Neural crest cell (in vitro differentiated cells): ENCODE measurements around the gene RSBN1L. TPM values are rescaled to one million over a fixed set of nuclear protein-coding genes. Genes with fewer than 3 reads are reported as not detected.
"Not testable (repeated sequence)": the region's sequence is repeated elsewhere in the genome, so short reads cannot be mapped to it uniquely, and the experiment has no call there.

Experiments
- DNase-seq: peaks from one replicate; pipeline ENCODE4 v3.0.0; 2021; ENCODE audit warnings: low read depth, mixed read lengths, low spot score
- H3K27ac Mint-ChIP-seq: one replicate; pipeline ENCODE4 v1.8.0; 2021; ENCODE audit warnings: mild to moderate bottlenecking, mixed read lengths; ENCODE audit not compliant: unreplicated experiment
- H3K27me3 Mint-ChIP-seq: 2 replicates; pipeline ENCODE4 v1.8.0; 2021; ENCODE audit warnings: low read depth, mild to moderate bottlenecking, mixed read lengths
- H3K36me3 Mint-ChIP-seq: 2 replicates; pipeline ENCODE4 v1.8.0; 2021; ENCODE audit warnings: low read depth, mild to moderate bottlenecking, mixed read lengths
- H3K4me1 Mint-ChIP-seq: 2 replicates; pipeline ENCODE4 v1.8.0; 2021; ENCODE audit warnings: mixed read lengths
- H3K4me3 Mint-ChIP-seq: one replicate; pipeline ENCODE4 v1.8.0; 2021; ENCODE audit warnings: mild to moderate bottlenecking, mixed read lengths
- H3K9me3 Mint-ChIP-seq: 2 replicates; pipeline ENCODE4 v1.8.0; 2021; ENCODE audit warnings: mixed read lengths
- CTCF ChIP-seq: fragments of 200-600 bp; sonication (generic); conservative IDR thresholded peaks from 2 replicates; pipeline ENCODE4 v1.5.0; 2021; ENCODE audit warnings: antibody characterized with exemption, mild to moderate bottlenecking
- long read RNA-seq: library from polyadenylated mRNA; unstranded; transcript quantifications from one replicate; pipeline ENCODE4 v2.0.0, GENCODE V29; 2020
- total RNA-seq: library from RNA; stranded (reverse); gene quantifications from 2 replicates; pipeline ENCODE4 v1.2.1, GENCODE V29; 2021

RSBN1L gene
- total RNA-seq = 23.6 and 24.4 TPM in 2 replicates
- long read RNA-seq, partial matches to known transcripts = 1 of 4 reads
- long read RNA-seq, other reads (novel, unspliced or antisense) = 3 of 4 reads

DNA sequence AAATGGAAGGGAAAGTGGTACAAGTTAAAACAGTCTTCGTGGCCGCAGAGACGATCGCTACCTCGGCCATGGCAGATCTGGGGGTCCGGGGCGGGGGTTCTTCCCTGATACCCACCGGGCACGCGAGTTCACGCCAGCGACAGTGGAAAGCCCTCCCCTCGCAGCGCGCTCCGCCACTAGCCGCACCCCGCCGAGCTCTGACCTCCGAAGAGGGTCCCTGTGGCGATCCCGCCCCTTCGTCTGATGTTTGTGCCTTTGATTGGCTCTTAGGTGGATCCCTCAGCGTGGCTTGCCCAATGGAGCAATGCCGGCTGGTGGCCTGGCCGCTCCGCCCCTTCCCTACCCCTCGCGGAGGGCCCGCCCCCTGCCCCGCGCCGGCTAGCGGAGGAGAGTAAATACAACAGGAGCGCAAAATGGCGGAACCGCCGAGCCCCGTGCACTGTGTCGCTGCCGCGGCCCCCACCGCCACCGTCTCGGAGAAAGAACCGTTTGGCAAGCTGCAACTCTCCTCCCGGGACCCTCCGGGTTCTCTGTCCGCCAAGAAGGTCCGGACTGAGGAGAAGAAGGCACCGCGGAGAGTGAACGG is at the start of gene RSBN1L:
TSS of gene RSBN1L (plus strand) at position 403 of the 586 bp plus-strand sequence. CDS start at position 414, 11 bp downstream.
- H3K4me3 Mint-ChIP-seq = peak within 1 kb of the TSS; percentile 100
- H3K27me3 Mint-ChIP-seq = no peaks in the 10 kb centered on the region
- TF ChIP-seq CTCF = peak; percentile 42
- DNase-seq = peak; percentile 96
- peak within 1 kb of the TSS; percentile 96 for H3K27ac Mint-ChIP-seq
- H3K4me1 Mint-ChIP-seq = peaks cover 55% of the 10 kb centered on the region
- no peaks in the 10 kb centered on the region for H3K9me3 Mint-ChIP-seq
- peaks cover 4% of the 10 kb centered on the region for H3K36me3 Mint-ChIP-seq

DNA sequence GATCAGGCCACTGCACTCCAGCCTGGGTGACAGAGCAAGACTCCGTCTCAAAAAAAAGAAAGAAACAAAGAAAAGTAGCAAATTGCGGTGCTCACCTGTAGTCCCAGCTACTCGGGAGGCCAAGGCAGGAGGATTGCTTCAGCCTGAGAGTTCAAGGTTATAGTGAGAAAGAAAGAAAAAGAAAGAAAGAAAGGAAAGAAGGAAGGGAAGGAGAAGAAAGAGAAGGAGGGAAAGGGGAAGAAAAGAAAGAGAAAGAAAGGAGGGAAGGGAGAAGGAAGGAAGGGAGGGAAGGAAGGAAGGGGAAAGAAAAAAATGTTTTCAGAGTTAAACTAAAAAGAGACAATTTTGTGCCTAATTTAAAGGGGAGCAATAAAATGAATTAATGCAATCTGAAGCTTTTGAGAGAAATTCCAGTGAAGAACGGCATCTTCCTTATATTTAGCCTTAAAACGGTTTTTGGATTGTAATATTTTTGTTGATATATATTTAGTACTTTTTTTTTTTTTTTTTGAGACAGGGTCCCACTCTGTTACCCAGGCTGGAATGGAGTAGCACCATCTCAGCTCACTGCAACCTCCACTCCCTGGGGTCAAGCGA is 47.4 kb upstream of the RSBN1L start:
- Mint-ChIP-seq H3K4me1 (peaks cover 3% of the 10 kb centered on the region), H3K9me3 (no peaks in the 10 kb centered on the region), H3K36me3 (peaks cover 8% of the 10 kb centered on the region), H3K27me3 (no peaks in the 10 kb centered on the region), H3K4me3 (no peak overlapping the region), H3K27ac (no peak overlapping the region)
- no peak for TF ChIP-seq CTCF
- no peak for DNase-seq

- DNase-seq = no peak
- Mint-ChIP-seq H3K4me3 (no peak overlapping the region), H3K27me3 (no peaks in the 10 kb centered on the region), H3K27ac (no peak overlapping the region), H3K4me1 (peaks cover 3% of the 10 kb centered on the region), H3K9me3 (no peaks in the 10 kb centered on the region), H3K36me3 (peaks cover 2% of the 10 kb centered on the region)
- no peak for TF ChIP-seq CTCF
Measured at GRCh38 chr7:77649716-77650349, 46.4 kb upstream of the RSBN1L start.

DNA sequence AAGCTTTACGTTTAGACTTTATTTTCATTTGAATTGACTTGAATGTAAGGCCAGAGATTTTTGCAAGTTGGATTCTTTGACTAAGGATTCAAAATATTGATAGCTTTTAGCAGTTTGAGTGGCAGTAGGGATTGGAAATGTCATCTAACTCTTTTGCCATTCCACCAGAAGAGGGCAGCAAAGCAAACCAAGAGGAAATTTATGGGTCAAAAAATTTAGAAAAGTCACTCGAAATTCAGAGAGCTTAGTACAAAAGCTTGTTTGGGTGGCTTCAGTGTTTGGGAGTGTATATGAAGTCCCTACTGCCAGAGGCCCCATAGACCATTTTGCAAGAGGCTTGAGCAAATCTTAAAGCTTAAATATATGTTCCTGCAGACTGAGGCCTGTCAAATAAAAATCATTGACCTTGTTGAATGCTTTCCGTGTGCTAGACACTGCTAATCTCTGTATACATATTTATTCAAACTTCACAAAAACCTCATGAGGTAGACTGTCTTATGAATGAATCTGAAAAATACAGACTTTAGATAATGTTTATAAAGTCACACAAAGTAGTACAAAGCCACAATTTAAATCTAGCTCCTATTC is 44.6 kb upstream of the RSBN1L start:
- H3K27me3 Mint-ChIP-seq = no peaks in the 10 kb centered on the region
- peak; percentile 81 for TF ChIP-seq CTCF
- H3K36me3 Mint-ChIP-seq = peaks cover 2% of the 10 kb centered on the region
- DNase-seq = peak; percentile 41
- H3K4me3 Mint-ChIP-seq = no peak overlapping the region
- H3K27ac Mint-ChIP-seq = no peak overlapping the region
- H3K4me1 Mint-ChIP-seq = peaks cover 3% of the 10 kb centered on the region
- no peaks in the 10 kb centered on the region for H3K9me3 Mint-ChIP-seq

DNA sequence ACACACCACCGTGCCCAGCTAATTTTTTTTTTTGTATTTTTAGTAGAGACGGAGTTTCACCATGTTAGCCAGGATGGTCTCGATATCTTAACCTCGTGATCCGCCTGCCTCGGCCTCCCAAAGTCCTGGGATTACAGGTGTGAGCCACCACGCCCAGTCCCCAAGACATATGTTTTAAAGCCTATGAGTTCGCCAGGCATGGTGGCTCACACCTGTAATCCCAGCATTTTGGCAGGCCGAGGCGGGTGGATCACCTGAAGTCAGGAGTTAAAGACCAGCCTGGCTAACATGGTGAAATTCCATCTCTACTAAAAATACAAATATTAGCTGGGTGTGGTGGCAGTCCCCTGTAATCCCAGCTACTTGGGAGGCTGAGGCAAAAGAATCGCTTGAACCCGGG is 43.4 kb upstream of the RSBN1L start:
- not testable (repeated sequence) for H3K27me3 Mint-ChIP-seq, H3K4me3 Mint-ChIP-seq, DNase-seq, H3K4me1 Mint-ChIP-seq, H3K9me3 Mint-ChIP-seq, H3K36me3 Mint-ChIP-seq, H3K27ac Mint-ChIP-seq
